ENCODE results near the gene TDRD7.

The TDRD7 gene

DNA sequence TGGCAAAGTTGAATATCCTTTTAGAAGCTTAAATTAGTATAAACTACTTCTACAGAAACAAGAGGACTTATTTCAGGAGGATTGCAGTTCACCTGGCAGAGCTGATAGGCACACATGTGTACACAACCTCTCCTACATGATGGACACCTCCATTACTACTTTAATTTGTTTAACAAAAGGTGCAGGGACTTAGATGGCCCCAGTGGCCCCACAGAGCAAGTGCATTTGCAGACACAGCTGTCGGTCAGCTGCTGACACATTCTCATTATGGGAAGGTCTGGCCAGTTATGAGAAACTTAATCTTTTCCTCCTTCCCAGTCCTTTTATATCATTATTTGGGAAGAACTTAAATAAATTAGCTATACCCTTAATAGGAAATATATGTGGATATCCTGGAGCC lies 28.3 kb downstream of the TDRD7 start:
- TF ChIP-seq GABPA (IDR thresholded peaks at IDR 0.05; ENCODE audit: low read depth): no peak
- TF ChIP-seq, protein P1, sequence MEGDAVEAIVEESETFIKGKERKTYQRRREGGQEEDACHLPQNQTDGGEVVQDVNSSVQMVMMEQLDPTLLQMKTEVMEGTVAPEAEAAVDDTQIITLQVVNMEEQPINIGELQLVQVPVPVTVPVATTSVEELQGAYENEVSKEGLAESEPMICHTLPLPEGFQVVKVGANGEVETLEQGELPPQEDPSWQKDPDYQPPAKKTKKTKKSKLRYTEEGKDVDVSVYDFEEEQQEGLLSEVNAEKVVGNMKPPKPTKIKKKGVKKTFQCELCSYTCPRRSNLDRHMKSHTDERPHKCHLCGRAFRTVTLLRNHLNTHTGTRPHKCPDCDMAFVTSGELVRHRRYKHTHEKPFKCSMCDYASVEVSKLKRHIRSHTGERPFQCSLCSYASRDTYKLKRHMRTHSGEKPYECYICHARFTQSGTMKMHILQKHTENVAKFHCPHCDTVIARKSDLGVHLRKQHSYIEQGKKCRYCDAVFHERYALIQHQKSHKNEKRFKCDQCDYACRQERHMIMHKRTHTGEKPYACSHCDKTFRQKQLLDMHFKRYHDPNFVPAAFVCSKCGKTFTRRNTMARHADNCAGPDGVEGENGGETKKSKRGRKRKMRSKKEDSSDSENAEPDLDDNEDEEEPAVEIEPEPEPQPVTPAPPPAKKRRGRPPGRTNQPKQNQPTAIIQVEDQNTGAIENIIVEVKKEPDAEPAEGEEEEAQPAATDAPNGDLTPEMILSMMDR (IDR thresholded peaks at IDR 0.05; ENCODE audit: insufficient read depth, low read length): no peak
- no peak for TF ChIP-seq POLR2AphosphoS5 (IDR thresholded peaks at IDR 0.05; ENCODE audit: low read depth)
- no peak for TF ChIP-seq SPI1 (IDR thresholded peaks at IDR 0.05; ENCODE audit: borderline replicate concordance, low read depth)
- TF ChIP-seq, protein P2, sequence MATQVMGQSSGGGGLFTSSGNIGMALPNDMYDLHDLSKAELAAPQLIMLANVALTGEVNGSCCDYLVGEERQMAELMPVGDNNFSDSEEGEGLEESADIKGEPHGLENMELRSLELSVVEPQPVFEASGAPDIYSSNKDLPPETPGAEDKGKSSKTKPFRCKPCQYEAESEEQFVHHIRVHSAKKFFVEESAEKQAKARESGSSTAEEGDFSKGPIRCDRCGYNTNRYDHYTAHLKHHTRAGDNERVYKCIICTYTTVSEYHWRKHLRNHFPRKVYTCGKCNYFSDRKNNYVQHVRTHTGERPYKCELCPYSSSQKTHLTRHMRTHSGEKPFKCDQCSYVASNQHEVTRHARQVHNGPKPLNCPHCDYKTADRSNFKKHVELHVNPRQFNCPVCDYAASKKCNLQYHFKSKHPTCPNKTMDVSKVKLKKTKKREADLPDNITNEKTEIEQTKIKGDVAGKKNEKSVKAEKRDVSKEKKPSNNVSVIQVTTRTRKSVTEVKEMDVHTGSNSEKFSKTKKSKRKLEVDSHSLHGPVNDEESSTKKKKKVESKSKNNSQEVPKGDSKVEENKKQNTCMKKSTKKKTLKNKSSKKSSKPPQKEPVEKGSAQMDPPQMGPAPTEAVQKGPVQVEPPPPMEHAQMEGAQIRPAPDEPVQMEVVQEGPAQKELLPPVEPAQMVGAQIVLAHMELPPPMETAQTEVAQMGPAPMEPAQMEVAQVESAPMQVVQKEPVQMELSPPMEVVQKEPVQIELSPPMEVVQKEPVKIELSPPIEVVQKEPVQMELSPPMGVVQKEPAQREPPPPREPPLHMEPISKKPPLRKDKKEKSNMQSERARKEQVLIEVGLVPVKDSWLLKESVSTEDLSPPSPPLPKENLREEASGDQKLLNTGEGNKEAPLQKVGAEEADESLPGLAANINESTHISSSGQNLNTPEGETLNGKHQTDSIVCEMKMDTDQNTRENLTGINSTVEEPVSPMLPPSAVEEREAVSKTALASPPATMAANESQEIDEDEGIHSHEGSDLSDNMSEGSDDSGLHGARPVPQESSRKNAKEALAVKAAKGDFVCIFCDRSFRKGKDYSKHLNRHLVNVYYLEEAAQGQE (IDR thresholded peaks at IDR 0.05; ENCODE audit: insufficient replicate concordance, low read depth): no peak
- no peak for DNase-seq (ENCODE audit: low read depth in 1 of 2, low spot score in 1 of 2)

DNA sequence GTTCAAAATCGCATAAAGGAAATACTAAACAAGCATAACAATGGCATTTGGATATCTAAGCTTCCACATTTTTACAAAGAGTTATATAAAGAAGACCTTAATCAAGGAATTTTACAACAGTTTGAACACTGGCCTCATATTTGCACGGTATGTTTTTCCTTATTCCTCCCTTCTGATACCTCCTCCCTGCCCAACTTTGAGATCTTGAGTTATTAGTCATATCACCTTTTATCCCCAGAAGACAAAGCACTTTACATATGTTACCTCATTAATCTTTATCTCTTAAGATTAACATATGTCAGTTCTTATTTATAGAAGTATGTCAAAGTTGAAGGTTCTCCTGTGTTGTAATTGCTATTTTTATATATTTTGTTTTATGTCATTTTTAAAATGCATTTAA lies 29.8 kb downstream of the TDRD7 start:
- TF ChIP-seq GABPA (IDR thresholded peaks at IDR 0.05; ENCODE audit: low read depth): no peak
- no peak for TF ChIP-seq SPI1 (IDR thresholded peaks at IDR 0.05; ENCODE audit: borderline replicate concordance, low read depth)
- TF ChIP-seq, protein P1 (IDR thresholded peaks at IDR 0.05; ENCODE audit: insufficient read depth, low read length): no peak
- TF ChIP-seq POLR2AphosphoS5 (IDR thresholded peaks at IDR 0.05; ENCODE audit: low read depth): no peak
- TF ChIP-seq, protein P2 (IDR thresholded peaks at IDR 0.05; ENCODE audit: insufficient replicate concordance, low read depth): no peak
- no peak for DNase-seq (ENCODE audit: low read depth in 1 of 2, low spot score in 1 of 2)
- Histone ChIP-seq H3K27ac (replicated peaks) (no peak overlapping the region; the same call in none of the 2 replicates), H3K4me3 (replicated peaks; ENCODE audit: insufficient read depth, low read length) (no peak overlapping the region), H3K27me3 (ENCODE audit: insufficient read depth, poor library complexity, severe bottlenecking) (no peaks in the 10 kb centered on the region)

More for the DNA sequence above, 28.3 kb downstream of the TDRD7 start:
- Histone ChIP-seq H3K27ac (replicated peaks) (no peak overlapping the region), H3K4me3 (replicated peaks; ENCODE audit: insufficient read depth, low read length) (no peak overlapping the region), H3K27me3 (ENCODE audit: insufficient read depth, poor library complexity, severe bottlenecking) (no peaks in the 10 kb centered on the region)

DNA sequence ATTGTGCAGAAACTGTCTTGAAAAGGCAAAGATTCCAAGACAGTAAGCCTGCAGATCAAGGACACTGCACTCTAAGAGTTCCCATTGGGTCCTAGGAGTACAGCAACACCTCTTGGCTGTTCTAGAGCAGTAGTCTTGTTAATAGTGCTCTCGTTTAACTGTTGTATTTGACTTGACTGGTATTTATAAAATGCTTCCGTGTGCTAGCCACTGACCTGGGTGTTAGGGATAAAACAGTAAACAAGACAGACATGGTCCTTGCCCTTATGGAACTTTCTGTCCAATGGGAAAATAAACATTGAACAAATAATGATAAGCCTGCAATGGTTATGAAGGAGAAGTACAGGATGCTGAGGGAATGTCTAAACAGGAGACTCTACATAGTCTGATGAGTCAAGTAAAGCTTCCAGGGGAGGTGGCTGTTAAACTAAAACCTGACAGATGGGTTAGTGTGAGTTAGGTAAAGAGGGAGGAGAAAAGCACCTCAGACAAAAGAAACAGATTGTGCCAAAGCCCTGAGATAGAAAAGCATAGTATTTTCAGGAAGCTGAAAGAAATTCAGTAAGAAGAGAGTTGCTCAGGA lies 33.3 kb downstream of the TDRD7 start:
- H3K27me3 ChIP-seq (ENCODE audit: insufficient read depth, poor library complexity, severe bottlenecking): no peaks in the 10 kb centered on the region
- TF ChIP-seq, protein P1 (IDR thresholded peaks at IDR 0.05; ENCODE audit: insufficient read depth, low read length): no peak
- TF ChIP-seq, protein P2 (IDR thresholded peaks at IDR 0.05; ENCODE audit: insufficient replicate concordance, low read depth): no peak
- TF ChIP-seq GABPA (IDR thresholded peaks at IDR 0.05; ENCODE audit: low read depth) (no peak), POLR2AphosphoS5 (IDR thresholded peaks at IDR 0.05; ENCODE audit: low read depth) (no peak), SPI1 (IDR thresholded peaks at IDR 0.05; ENCODE audit: borderline replicate concordance, low read depth) (no peak)
- H3K27ac ChIP-seq (replicated peaks): peak overlapping the region; percentile 88
- DNase-seq (ENCODE audit: low read depth in 1 of 2, low spot score in 1 of 2): no peak
- H3K4me3 ChIP-seq (replicated peaks; ENCODE audit: insufficient read depth, low read length): no peak overlapping the region

Data from HL-60 (cell line).